Erythroblast (primary cell): ENCODE results near the gene SQOR.

Source experiments
- GATA1 ChIP-seq: IDR thresholded peaks from 2 replicates; pipeline ENCODE4 v1.6.1; 2011; ENCODE audit warnings: low read depth, mild to moderate bottlenecking, control low read depth, low read length, moderate library complexity
- POLR2A ChIP-seq: IDR thresholded peaks from 2 replicates; pipeline ENCODE4 v1.6.1; 2011; ENCODE audit warnings: mild to moderate bottlenecking, low read length

- no peak for TF ChIP-seq POLR2A
- no peak for TF ChIP-seq GATA1
These were observed 28.4 kb upstream of the SQOR start for GRCh38 chr15:45606413-45606812.
